HG02763 (cell line): ENCODE results near the gene TROAP.
"Not testable (repeated sequence)": the region's sequence is repeated elsewhere in the genome, so short reads cannot be mapped to it uniquely, and the experiment has no call there.

Experiments used
- ATAC-seq: cut with Tn5 transposase; IDR thresholded peaks from one replicate; pipeline ENCODE4 v1.9.1; 2021; ENCODE audit warnings: mild to moderate bottlenecking, moderate library complexity; ENCODE audit not compliant: unreplicated experiment

TROAP gene

GRCh38 chr12:49327887-49328286 lies 4.8 kb downstream of the TROAP start:
- ATAC-seq: no peak

- ATAC-seq: no peak
These were observed 5.8 kb downstream of the TROAP start for GRCh38 chr12:49328816-49329215.

GRCh38 chr12:49330032-49330619 lies 7.1 kb downstream of the TROAP start:
- no peak for ATAC-seq

GRCh38 chr12:49330631-49331379 lies 7.8 kb downstream of the TROAP start:
- ATAC-seq: no peak

- ATAC-seq: no peak
These were observed 8.5 kb downstream of the TROAP start for GRCh38 chr12:49331380-49332222.

- no peak for ATAC-seq
These were observed 9.4 kb downstream of the TROAP start for GRCh38 chr12:49332441-49332861.

- ATAC-seq: no peak
These were observed 9.9 kb downstream of the TROAP start for GRCh38 chr12:49332891-49333371.

- not testable (repeated sequence) for ATAC-seq
These were observed 10.7 kb downstream of the TROAP start for GRCh38 chr12:49333778-49334177.

- no peak for ATAC-seq
These were observed 11.2 kb downstream of the TROAP start for GRCh38 chr12:49334226-49334625.

- ATAC-seq: no peak
These were observed 11.6 kb downstream of the TROAP start for GRCh38 chr12:49334681-49335080.

GRCh38 chr12:49335118-49335954 lies 12.3 kb downstream of the TROAP start:
- ATAC-seq: no peak

- no peak for ATAC-seq
These were observed 13.0 kb downstream of the TROAP start for GRCh38 chr12:49335955-49336644.

- no peak for ATAC-seq
These were observed 13.9 kb downstream of the TROAP start, which contains the start of gene C1QL4 for GRCh38 chr12:49336645-49337584. Gene C1QL4 (minus strand): TSS chr12:49337188. CDS start chr12:49336477, 711 bp downstream.

- no peak for ATAC-seq
These were observed 15.9 kb downstream of the TROAP start for GRCh38 chr12:49338830-49339463.

- ATAC-seq: no peak
These were observed 16.4 kb downstream of the TROAP start for GRCh38 chr12:49339464-49339861.

GRCh38 chr12:49340095-49340870 lies 17.2 kb downstream of the TROAP start:
- ATAC-seq: no peak

GRCh38 chr12:49340971-49341776 lies 18.1 kb downstream of the TROAP start:
- ATAC-seq: no peak
